K562 (cell line): Measurements from ENCODE around the gene SCTR. TPM values are rescaled to one million over a fixed set of nuclear protein-coding genes. Genes with fewer than 3 reads are reported as not detected.

Source experiments
- ATAC-seq: fragments of 200-7000 bp; cut with Tn5 transposase; 3 replicates; pipeline ENCODE4 v1.9.1; 2020; ENCODE audit warnings: moderate library complexity
- BruUV-seq: library from RNA; stranded (reverse); fragments of 400-500 nt; replicated peaks from 2 replicates; lab custom pipeline; 2021; lab: Mats Ljungman, UMichigan
- CTCF ChIA-PET: fragments of 300-600 bp; formaldehyde crosslinking; extraction: SDS; loops from one replicate; lab custom pipeline; 2021; ENCODE audit warnings: low intra/inter-chr PET ratio; lab: Yijun Ruan, JAX
- POLR2A ChIA-PET: fragments of 300-600, 350-650 bp; sonication (Branson Sonifier 250); formaldehyde crosslinking; extraction: SDS; loops from one replicate; lab custom pipeline; 2021; ENCODE audit warnings: antibody characterized with exemption, inconsistent platforms; lab: Yijun Ruan, JAX
- DNase-seq, 4 experiments: peaks; one replicate each; pipeline versions ENCODE4 v3.0.0 to v3.0.0-alpha.2; 2011 to 2018; ENCODE audit warnings: low spot score in 3 of 4, mixed read lengths in 3 of 4; ENCODE audit errors: extremely low read depth in 1 of 4
- FAIRE-seq: peaks from 2 replicates; lab custom pipeline; 2011; peaks lifted over from hg19 to GRCh38; lab: Jason Lieb, UNC
- H2AFZ ChIP-seq: 2 replicates; pipeline ENCODE4 v1.6.0; 2011; ENCODE audit warnings: low read depth, low read length, control low read depth, inconsistent platforms
- H3K27ac ChIP-seq: fragments of 200-600 bp; 3 replicates; pipeline ENCODE4 v1.8.0; 2011; ENCODE audit warnings: low read depth, mild to moderate bottlenecking, control low read depth, inconsistent platforms, low read length, moderate library complexity, mixed read lengths; ENCODE audit errors: extremely low read depth
- H3K27me3 ChIP-seq, 2 experiments: fragments of 300-600 bp in 1 of 2; 2 replicates in 1 of 2; 3 replicates in 1 of 2; pipeline versions ENCODE4 v1.6.0 to v1.8.0; 2011; ENCODE audit warnings: inconsistent platforms in 2 of 2, low read length in 2 of 2, mild to moderate bottlenecking in 1 of 2, mixed read lengths in 1 of 2, moderate library complexity in 1 of 2; ENCODE audit not compliant: control insufficient read depth in 2 of 2, insufficient read depth in 2 of 2
- H3K36me3 ChIP-seq: fragments of 300-600 bp; 3 replicates; pipeline ENCODE4 v1.8.0; 2011; ENCODE audit warnings: mild to moderate bottlenecking, low read length, inconsistent platforms; ENCODE audit not compliant: control insufficient read depth, insufficient read depth
- H3K4me1 ChIP-seq, 2 experiments: fragments of 200-600 bp in 1 of 2; replicated peaks in 1 of 2; 2 replicates in 1 of 2; 3 replicates in 1 of 2; pipeline versions ENCODE4 v1.5.1 to v1.8.0; 2011; ENCODE audit warnings: inconsistent platforms in 2 of 2, low read length in 2 of 2, mild to moderate bottlenecking in 1 of 2, mixed read lengths in 1 of 2, moderate library complexity in 1 of 2; ENCODE audit not compliant: control insufficient read depth in 2 of 2, insufficient read depth in 2 of 2
- H3K4me2 ChIP-seq: 2 replicates; pipeline ENCODE4 v1.6.1; 2011; ENCODE audit warnings: low read length, control low read depth, inconsistent platforms, mixed read lengths; ENCODE audit not compliant: insufficient read depth
- H3K4me3 ChIP-seq: fragments of 200-600 bp; sonication (generic), shearing (Covaris generic); 2 replicates; pipeline ENCODE4 v1.5.1; 2016; ENCODE audit warnings: control low read depth, inconsistent platforms
- H3K79me2 ChIP-seq: fragments of 200-600 bp; 3 replicates; pipeline ENCODE4 v1.8.0; 2011; ENCODE audit warnings: low read length, inconsistent platforms; ENCODE audit not compliant: control insufficient read depth, insufficient read depth
- H3K9ac ChIP-seq, 2 experiments: 2 replicates each; pipeline versions ENCODE4 v1.6.0 to v1.6.1; 2011; ENCODE audit warnings: low read depth in 2 of 2, low read length in 2 of 2, control low read depth in 1 of 2, inconsistent platforms in 1 of 2, mild to moderate bottlenecking in 1 of 2, mixed read lengths in 1 of 2; ENCODE audit not compliant: insufficient read depth in 1 of 2
- H3K9me1 ChIP-seq: one replicate; pipeline ENCODE4 v1.6.0; 2011; ENCODE audit warnings: inconsistent platforms, mild to moderate bottlenecking, low read length, moderate library complexity; ENCODE audit not compliant: control insufficient read depth, insufficient read depth
- H3K9me3 ChIP-seq: replicated peaks from 2 replicates; pipeline ENCODE4 v1.5.1; 2011; ENCODE audit warnings: low read depth, low read length, inconsistent platforms; ENCODE audit not compliant: control insufficient read depth, insufficient read depth
- H4K20me1 ChIP-seq: replicated peaks from 2 replicates; pipeline ENCODE4 v1.6.1; 2011; ENCODE audit warnings: low read length, inconsistent platforms, mixed read lengths; ENCODE audit not compliant: control insufficient read depth, insufficient read depth
- ESRRB ChIP-seq: fragments of 250-450 bp; sonication (Bioruptor Pico); IDR thresholded peaks from 2 replicates; pipeline ENCODE4 v1.5.0; 2020; ENCODE audit warnings: mild to moderate bottlenecking, moderate library complexity, borderline replicate concordance
- FOXJ3 ChIP-seq: sonication (generic); formaldehyde crosslinking; IDR thresholded peaks from 2 replicates; pipeline ENCODE4 v1.4.0; 2020; ENCODE audit warnings: mild to moderate bottlenecking, missing genetic modification reagents
- NCOA1 ChIP-seq: fragments of 450-650 bp; IDR thresholded peaks from 2 replicates; pipeline ENCODE4 v1.6.1; 2016; ENCODE audit warnings: low read depth
- WGBS: fragments of 100-300 bp; shearing (Covaris generic); methylation state at CpG from one replicate; pipeline ENCODE4 v1.1.6; 2016; ENCODE audit warnings: low coverage, mixed read lengths; ENCODE audit not compliant: insufficient coverage; ENCODE audit errors: missing lambda C conversion rate; 5-methylcytosine and 5-hydroxymethylcytosine counted together
- in situ Hi-C: fragments of 300-500 bp; cut with MboI; formaldehyde crosslinking; loops from 4 replicates; pipeline ENCODE4 v1.15.0; 2018; ENCODE audit warnings: inconsistent platforms, mixed read lengths
- intact Hi-C: fragments of 100-400 bp; cut with micrococcal nuclease; formaldehyde crosslinking; loops from 2 replicates; pipeline ENCODE4 v1.14.2; 2022
- polyA plus RNA-seq, 8 experiments: library from polyadenylated mRNA; depleted of rRNA in 4 of 8; stranded (reverse) in 5 of 8; unstranded in 3 of 8; fragments of >200 nt; fragmentation: Nextera tagmentation in 2 of 8; fragmentation: Illumina TruSeq in 1 of 8; extraction: Ambion mirVana in 2 of 8; extraction: Trizol in 1 of 8; gene quantifications; 2 replicates each; pipeline versions ENCODE4 v1.2.1 to v1.2.3, GENCODE V29; 2011 to 2014; ENCODE audit warnings: inconsistent platforms in 1 of 8, missing spikeins in 1 of 8
- total RNA-seq, 7 experiments: library from RNA; depleted of rRNA in 6 of 7; stranded (reverse); fragments of >200 nt in 6 of 7; fragmentation: Illumina TruSeq in 2 of 7; extraction: Trizol in 2 of 7; gene quantifications; 2 replicates each; pipeline versions ENCODE4 v1.2.1 to v1.2.3, GENCODE V29; 2011 to 2021; ENCODE audit warnings: low replicate concordance in 1 of 7
- TF ChIP-seq, protein P1 (sequence below), 2 experiments: IDR thresholded peaks; 2 replicates each; pipeline ENCODE4 v1.6.1; 2011; ENCODE audit warnings: borderline replicate concordance in 1 of 2, control low read depth in 1 of 2, low read depth in 1 of 2, low read length in 1 of 2, mild to moderate bottlenecking in 1 of 2, mixed read lengths in 1 of 2, moderate library complexity in 1 of 2; ENCODE audit not compliant: insufficient read depth in 1 of 2, insufficient read length in 1 of 2, poor library complexity in 1 of 2, severe bottlenecking in 1 of 2; ENCODE audit errors: extremely low read depth in 1 of 2
- TF ChIP-seq, protein P2 (sequence below), 2 experiments: fragments of 150-350 bp in 1 of 2; IDR thresholded peaks; 2 replicates each; pipeline ENCODE4 v1.6.1; 2012 to 2016; ENCODE audit warnings: low read depth in 2 of 2, low read length in 2 of 2, mild to moderate bottlenecking in 1 of 2, moderate library complexity in 1 of 2
- TF ChIP-seq, protein P3 (sequence below): fragments of 250-450 bp; sonication (Bioruptor Pico); IDR thresholded peaks from 2 replicates; pipeline ENCODE4 v1.8.0; 2022; ENCODE audit warnings: moderate library complexity, mild to moderate bottlenecking, inconsistent platforms
- TF ChIP-seq, protein P4 (sequence below): fragments of 250-450 bp; sonication (Bioruptor Pico); IDR thresholded peaks from 2 replicates; pipeline ENCODE4 v1.5.0; 2021
- TF ChIP-seq, protein P5 (sequence below): fragments of 450-650 bp; formaldehyde crosslinking; IDR thresholded peaks from 2 replicates; pipeline ENCODE4 v1.4.0; 2020; ENCODE audit warnings: mild to moderate bottlenecking, moderate library complexity
- TF ChIP-seq, protein P6 (sequence below): fragments of 250-450 bp; sonication (Bioruptor Pico); IDR thresholded peaks from 2 replicates; pipeline ENCODE4 v1.4.0; 2020; ENCODE audit warnings: mild to moderate bottlenecking

Gene SCTR
- total and polyA plus RNA-seq, 9 of the 15 experiments (the other 6 are each of a cell fraction or from before 2014, with no cell fraction given) = not detected

DNA sequence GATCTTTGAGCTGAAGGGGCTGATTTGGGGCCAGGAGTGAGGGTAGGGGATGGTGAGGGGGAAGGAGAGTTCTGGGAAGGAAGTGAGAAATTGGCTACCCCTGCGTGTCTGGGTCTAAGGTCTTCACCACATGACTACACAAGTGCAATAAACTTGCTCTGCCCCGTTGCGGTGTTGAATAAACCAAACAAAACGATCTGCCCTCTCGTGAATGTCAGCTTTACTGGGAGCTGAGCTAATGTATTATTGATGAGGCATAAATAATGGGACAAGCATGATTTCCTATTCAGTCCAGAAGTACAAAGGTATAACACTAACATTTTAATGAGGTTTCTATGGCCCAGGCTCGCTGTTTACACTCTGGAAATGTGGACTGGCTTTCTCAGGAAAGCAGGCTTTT, 11.9 kb upstream of the SCTR start:
- Histone ChIP-seq H3K4me3 (no peak overlapping the region), H3K4me2 (no peak overlapping the region), H3K4me1 (no peaks in the 10 kb centered on the region; a peak in 1 of 5 replicates), H3K9me3 (no peaks in the 10 kb centered on the region; the same call in 1 of the 2 replicates), H3K27ac (no peak overlapping the region), H3K79me2 (no peaks in the 10 kb centered on the region), H4K20me1 (no peaks in the 10 kb centered on the region), H3K36me3 (no peaks in the 10 kb centered on the region), H2AFZ (no peak overlapping the region; the same call in 1 of the 2 replicates), H3K9me1 (no peaks in the 10 kb centered on the region), H3K9ac (no peak overlapping the region), H3K27me3 (no peaks in the 10 kb centered on the region)
- FAIRE-seq (no peak), ATAC-seq (no peak), DNase-seq (no peak)
- ChIA-PET POLR2A (interaction anchor here (0.6 kb wide), 1 partner anchor 61 kb away, joined by 3 read pairs; no protein-coding TSS in a partner anchor), CTCF (no interaction called here)
- TF ChIP-seq, protein P1, sequence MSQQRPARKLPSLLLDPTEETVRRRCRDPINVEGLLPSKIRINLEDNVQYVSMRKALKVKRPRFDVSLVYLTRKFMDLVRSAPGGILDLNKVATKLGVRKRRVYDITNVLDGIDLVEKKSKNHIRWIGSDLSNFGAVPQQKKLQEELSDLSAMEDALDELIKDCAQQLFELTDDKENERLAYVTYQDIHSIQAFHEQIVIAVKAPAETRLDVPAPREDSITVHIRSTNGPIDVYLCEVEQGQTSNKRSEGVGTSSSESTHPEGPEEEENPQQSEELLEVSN (IDR thresholded peaks at IDR 0.05; ENCODE audit: borderline replicate concordance in 1 of 2, extremely low read depth in 1 of 2, insufficient read depth in 1 of 2, insufficient read length in 1 of 2, low read depth in 1 of 2, low read length in 1 of 2, poor library complexity in 1 of 2, severe bottlenecking in 1 of 2) = no peak
- TF ChIP-seq, protein P2, sequence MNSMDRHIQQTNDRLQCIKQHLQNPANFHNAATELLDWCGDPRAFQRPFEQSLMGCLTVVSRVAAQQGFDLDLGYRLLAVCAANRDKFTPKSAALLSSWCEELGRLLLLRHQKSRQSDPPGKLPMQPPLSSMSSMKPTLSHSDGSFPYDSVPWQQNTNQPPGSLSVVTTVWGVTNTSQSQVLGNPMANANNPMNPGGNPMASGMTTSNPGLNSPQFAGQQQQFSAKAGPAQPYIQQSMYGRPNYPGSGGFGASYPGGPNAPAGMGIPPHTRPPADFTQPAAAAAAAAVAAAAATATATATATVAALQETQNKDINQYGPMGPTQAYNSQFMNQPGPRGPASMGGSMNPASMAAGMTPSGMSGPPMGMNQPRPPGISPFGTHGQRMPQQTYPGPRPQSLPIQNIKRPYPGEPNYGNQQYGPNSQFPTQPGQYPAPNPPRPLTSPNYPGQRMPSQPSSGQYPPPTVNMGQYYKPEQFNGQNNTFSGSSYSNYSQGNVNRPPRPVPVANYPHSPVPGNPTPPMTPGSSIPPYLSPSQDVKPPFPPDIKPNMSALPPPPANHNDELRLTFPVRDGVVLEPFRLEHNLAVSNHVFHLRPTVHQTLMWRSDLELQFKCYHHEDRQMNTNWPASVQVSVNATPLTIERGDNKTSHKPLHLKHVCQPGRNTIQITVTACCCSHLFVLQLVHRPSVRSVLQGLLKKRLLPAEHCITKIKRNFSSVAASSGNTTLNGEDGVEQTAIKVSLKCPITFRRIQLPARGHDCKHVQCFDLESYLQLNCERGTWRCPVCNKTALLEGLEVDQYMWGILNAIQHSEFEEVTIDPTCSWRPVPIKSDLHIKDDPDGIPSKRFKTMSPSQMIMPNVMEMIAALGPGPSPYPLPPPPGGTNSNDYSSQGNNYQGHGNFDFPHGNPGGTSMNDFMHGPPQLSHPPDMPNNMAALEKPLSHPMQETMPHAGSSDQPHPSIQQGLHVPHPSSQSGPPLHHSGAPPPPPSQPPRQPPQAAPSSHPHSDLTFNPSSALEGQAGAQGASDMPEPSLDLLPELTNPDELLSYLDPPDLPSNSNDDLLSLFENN (IDR thresholded peaks at IDR 0.05; ENCODE audit: low read depth in 2 of 2, low read length in 2 of 2) = no peak
- TF ChIP-seq, protein P3, sequence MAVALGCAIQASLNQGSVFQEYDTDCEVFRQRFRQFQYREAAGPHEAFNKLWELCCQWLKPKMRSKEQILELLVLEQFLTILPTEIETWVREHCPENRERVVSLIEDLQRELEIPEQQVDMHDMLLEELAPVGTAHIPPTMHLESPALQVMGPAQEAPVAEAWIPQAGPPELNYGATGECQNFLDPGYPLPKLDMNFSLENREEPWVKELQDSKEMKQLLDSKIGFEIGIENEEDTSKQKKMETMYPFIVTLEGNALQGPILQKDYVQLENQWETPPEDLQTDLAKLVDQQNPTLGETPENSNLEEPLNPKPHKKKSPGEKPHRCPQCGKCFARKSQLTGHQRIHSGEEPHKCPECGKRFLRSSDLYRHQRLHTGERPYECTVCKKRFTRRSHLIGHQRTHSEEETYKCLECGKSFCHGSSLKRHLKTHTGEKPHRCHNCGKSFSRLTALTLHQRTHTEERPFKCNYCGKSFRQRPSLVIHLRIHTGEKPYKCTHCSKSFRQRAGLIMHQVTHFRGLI = no peak
- no peak for TF ChIP-seq FOXJ3 (CRISPR knock-in tag)
- no peak for TF ChIP-seq NCOA1
- TF ChIP-seq, protein P4, sequence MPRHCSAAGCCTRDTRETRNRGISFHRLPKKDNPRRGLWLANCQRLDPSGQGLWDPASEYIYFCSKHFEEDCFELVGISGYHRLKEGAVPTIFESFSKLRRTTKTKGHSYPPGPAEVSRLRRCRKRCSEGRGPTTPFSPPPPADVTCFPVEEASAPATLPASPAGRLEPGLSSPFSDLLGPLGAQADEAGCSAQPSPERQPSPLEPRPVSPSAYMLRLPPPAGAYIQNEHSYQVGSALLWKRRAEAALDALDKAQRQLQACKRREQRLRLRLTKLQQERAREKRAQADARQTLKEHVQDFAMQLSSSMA (CRISPR knock-in tag) = no peak
- TF ChIP-seq, protein P5, sequence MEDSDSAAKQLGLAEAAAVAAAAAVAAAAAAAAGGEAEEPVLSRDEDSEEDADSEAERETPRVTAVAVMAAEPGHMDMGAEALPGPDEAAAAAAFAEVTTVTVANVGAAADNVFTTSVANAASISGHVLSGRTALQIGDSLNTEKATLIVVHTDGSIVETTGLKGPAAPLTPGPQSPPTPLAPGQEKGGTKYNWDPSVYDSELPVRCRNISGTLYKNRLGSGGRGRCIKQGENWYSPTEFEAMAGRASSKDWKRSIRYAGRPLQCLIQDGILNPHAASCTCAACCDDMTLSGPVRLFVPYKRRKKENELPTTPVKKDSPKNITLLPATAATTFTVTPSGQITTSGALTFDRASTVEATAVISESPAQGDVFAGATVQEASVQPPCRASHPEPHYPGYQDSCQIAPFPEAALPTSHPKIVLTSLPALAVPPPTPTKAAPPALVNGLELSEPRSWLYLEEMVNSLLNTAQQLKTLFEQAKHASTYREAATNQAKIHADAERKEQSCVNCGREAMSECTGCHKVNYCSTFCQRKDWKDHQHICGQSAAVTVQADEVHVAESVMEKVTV = no peak
- no peak for TF ChIP-seq ESRRB (CRISPR knock-in tag)
- TF ChIP-seq, protein P6, sequence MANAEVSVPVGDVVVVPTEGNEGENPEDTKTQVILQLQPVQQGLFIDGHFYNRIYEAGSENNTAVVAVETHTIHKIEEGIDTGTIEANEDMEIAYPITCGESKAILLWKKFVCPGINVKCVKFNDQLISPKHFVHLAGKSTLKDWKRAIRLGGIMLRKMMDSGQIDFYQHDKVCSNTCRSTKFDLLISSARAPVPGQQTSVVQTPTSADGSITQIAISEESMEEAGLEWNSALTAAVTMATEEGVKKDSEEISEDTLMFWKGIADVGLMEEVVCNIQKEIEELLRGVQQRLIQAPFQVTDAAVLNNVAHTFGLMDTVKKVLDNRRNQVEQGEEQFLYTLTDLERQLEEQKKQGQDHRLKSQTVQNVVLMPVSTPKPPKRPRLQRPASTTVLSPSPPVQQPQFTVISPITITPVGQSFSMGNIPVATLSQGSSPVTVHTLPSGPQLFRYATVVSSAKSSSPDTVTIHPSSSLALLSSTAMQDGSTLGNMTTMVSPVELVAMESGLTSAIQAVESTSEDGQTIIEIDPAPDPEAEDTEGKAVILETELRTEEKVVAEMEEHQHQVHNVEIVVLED (CRISPR knock-in tag) = no peak
- in situ Hi-C loops = no loop called here
- no TSS peak for BruUV-seq
- intact Hi-C loops = no loop called here
- WGBS = 12% methylated on average over 6 of the region's 6 CpGs
